ENCODE results near the gene NR5A1. TPM values are rescaled to one million over a fixed set of nuclear protein-coding genes. Genes with fewer than 3 reads are reported as not detected.

NR5A1 gene
- polyA plus RNA-seq, 1 donor from 2014 or later: not detected

- Mint-ChIP-seq H3K4me1 (no peaks in the 10 kb centered on the region), H3K9me3 (peaks cover 0 to 11% (median 0%) of the 10 kb centered on the region in 3 donors), H3K27ac (no peak overlapping the region), H3K27me3 (peaks cover 29% of the 10 kb centered on the region), H3K36me3 (no peaks in the 10 kb centered on the region), H3K4me3 (no peak overlapping the region)
Observed at GRCh38 chr9:124442379-124442778, 64.8 kb downstream of the NR5A1 start.

- Mint-ChIP-seq H3K9me3 (peaks cover 0 to 11% (median 0%) of the 10 kb centered on the region in 3 donors), H3K36me3 (no peaks in the 10 kb centered on the region), H3K4me1 (no peaks in the 10 kb centered on the region), H3K4me3 (peak overlapping the region in 1 of 4 donors; percentile 8), H3K27ac (no peak overlapping the region), H3K27me3 (peaks cover 25% of the 10 kb centered on the region)
Observed at GRCh38 chr9:124441291-124441690, 65.9 kb downstream of the NR5A1 start.

GRCh38 chr9:124440786-124441185 is 66.4 kb downstream of the NR5A1 start:
- Mint-ChIP-seq H3K36me3 (no peaks in the 10 kb centered on the region), H3K27ac (no peak overlapping the region), H3K9me3 (peaks cover 0 to 10% (median 0%) of the 10 kb centered on the region in 3 donors), H3K27me3 (peaks cover 25% of the 10 kb centered on the region), H3K4me1 (no peaks in the 10 kb centered on the region), H3K4me3 (no peak overlapping the region)

GRCh38 chr9:124439686-124440243 is 67.4 kb downstream of the NR5A1 start:
- H3K4me1 Mint-ChIP-seq: no peaks in the 10 kb centered on the region
- no peak overlapping the region for H3K4me3 Mint-ChIP-seq
- peaks cover 0 to 8% (median 0%) of the 10 kb centered on the region in 3 donors for H3K9me3 Mint-ChIP-seq
- H3K36me3 Mint-ChIP-seq: no peaks in the 10 kb centered on the region
- no peak overlapping the region for H3K27ac Mint-ChIP-seq
- peaks cover 23% of the 10 kb centered on the region for H3K27me3 Mint-ChIP-seq

GRCh38 chr9:124439086-124439485 is 68.1 kb downstream of the NR5A1 start:
- no peak overlapping the region for H3K27ac Mint-ChIP-seq
- H3K4me1 Mint-ChIP-seq: no peaks in the 10 kb centered on the region
- H3K36me3 Mint-ChIP-seq: no peaks in the 10 kb centered on the region
- H3K9me3 Mint-ChIP-seq: peaks cover 0 to 8% (median 0%) of the 10 kb centered on the region in 3 donors
- peaks cover 22% of the 10 kb centered on the region for H3K27me3 Mint-ChIP-seq
- no peak overlapping the region for H3K4me3 Mint-ChIP-seq

- Mint-ChIP-seq H3K27me3 (peaks cover 21% of the 10 kb centered on the region), H3K27ac (no peak overlapping the region), H3K4me3 (no peak overlapping the region), H3K9me3 (peaks cover 0 to 8% (median 0%) of the 10 kb centered on the region in 3 donors), H3K4me1 (no peaks in the 10 kb centered on the region), H3K36me3 (no peaks in the 10 kb centered on the region)
Observed at GRCh38 chr9:124438091-124438490, 69.1 kb downstream of the NR5A1 start.

- Mint-ChIP-seq H3K4me1 (no peaks in the 10 kb centered on the region), H3K9me3 (peaks cover 0 to 8% (median 0%) of the 10 kb centered on the region in 3 donors), H3K27ac (no peak overlapping the region), H3K36me3 (no peaks in the 10 kb centered on the region), H3K4me3 (no peak overlapping the region), H3K27me3 (peaks cover 18% of the 10 kb centered on the region)
Observed at GRCh38 chr9:124437086-124437485, 70.1 kb downstream of the NR5A1 start.

- H3K27me3 Mint-ChIP-seq: peaks cover 14% of the 10 kb centered on the region
- H3K4me3 Mint-ChIP-seq: no peak overlapping the region
- no peaks in the 10 kb centered on the region for H3K4me1 Mint-ChIP-seq
- H3K27ac Mint-ChIP-seq: no peak overlapping the region
- H3K9me3 Mint-ChIP-seq: peaks cover 0 to 8% (median 0%) of the 10 kb centered on the region in 3 donors
- no peaks in the 10 kb centered on the region for H3K36me3 Mint-ChIP-seq
Observed at GRCh38 chr9:124436320-124436719, 70.9 kb downstream of the NR5A1 start.

Other genes with a start within 250 kb of the NR5A1 start
- gene NEK6, start 249.4 kb downstream of the NR5A1 start, polyA plus RNA-seq: 76.2 TPM
- 149 TPM for gene PSMB7, start 92.0 kb downstream of the NR5A1 start, polyA plus RNA-seq
- not detected for gene ADGRD2, start 56.9 kb downstream of the NR5A1 start, polyA plus RNA-seq

Data from IgD-negative memory B cell (primary cell).